ENCODE data around the gene BCKDK.

DNA sequence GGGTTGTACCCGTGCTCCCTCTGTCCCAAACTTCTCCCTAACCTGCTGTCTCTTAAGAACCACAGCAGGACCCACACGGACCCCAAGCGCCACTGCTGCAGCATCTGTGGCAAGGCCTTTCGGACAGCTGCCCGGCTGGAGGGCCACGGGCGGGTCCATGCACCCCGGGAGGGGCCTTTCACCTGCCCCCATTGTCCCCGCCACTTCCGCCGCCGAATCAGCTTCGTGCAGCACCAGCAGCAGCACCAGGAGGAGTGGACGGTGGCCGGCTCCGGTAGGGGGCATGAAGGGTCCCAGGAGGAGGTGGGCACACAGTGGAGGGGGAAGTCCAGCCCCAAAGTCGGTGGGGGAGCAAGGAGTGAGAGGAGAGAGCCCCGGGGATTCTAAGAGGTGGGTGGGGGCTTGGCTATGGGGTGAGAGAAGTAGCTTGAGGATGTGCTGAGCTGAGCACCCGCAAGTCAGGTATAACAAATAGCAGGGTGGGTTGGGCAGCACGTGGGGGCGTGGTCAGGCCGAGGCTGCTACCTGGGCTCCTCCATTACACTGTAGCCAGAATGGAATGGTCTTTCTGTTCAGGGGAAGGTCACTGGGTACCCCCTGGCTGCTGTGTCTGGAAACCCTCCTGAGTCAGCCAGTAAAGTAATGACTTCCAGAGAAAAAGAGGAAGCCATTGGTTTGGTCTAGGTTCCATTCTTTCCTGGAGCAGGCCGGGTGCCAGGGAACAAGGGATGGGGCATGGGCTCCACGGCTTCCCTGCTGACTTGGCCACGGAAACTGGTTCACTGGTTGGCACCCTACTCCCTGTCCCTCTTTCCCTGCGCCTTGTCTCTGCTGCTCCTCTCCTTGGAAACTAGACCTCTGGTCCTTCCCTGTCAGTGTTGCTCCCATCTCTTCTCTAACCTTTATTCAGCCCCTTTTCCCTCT lies 26.5 kb upstream of the BCKDK start:
- TF ChIP-seq, protein P1, sequence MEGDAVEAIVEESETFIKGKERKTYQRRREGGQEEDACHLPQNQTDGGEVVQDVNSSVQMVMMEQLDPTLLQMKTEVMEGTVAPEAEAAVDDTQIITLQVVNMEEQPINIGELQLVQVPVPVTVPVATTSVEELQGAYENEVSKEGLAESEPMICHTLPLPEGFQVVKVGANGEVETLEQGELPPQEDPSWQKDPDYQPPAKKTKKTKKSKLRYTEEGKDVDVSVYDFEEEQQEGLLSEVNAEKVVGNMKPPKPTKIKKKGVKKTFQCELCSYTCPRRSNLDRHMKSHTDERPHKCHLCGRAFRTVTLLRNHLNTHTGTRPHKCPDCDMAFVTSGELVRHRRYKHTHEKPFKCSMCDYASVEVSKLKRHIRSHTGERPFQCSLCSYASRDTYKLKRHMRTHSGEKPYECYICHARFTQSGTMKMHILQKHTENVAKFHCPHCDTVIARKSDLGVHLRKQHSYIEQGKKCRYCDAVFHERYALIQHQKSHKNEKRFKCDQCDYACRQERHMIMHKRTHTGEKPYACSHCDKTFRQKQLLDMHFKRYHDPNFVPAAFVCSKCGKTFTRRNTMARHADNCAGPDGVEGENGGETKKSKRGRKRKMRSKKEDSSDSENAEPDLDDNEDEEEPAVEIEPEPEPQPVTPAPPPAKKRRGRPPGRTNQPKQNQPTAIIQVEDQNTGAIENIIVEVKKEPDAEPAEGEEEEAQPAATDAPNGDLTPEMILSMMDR (IDR thresholded peaks at IDR 0.05; ENCODE audit: insufficient read depth, low read depth, low read length), result no peak
- TF ChIP-seq EZH2 (IDR thresholded peaks at IDR 0.05; ENCODE audit: insufficient read depth, low read length), result no peak

Data from astrocyte (in vitro differentiated cells and primary cell).